Chondrocyte (in vitro differentiated cells): Measurements from ENCODE around the gene TRPM4. TPM values are rescaled to one million over a fixed set of nuclear protein-coding genes. Genes with fewer than 3 reads are reported as not detected.
"Not testable (repeated sequence)": the region's sequence is repeated elsewhere in the genome, so short reads cannot be mapped to it uniquely, and the experiment has no call there.

Experiments used
- DNase-seq: peaks from one replicate; pipeline ENCODE4 v3.0.0; 2021; ENCODE audit warnings: mixed read lengths, low spot score
- H3K27ac Mint-ChIP-seq: one replicate; pipeline ENCODE4 v1.8.0; 2021; ENCODE audit warnings: mild to moderate bottlenecking, moderate library complexity, mixed read lengths; ENCODE audit not compliant: unreplicated experiment
- H3K27me3 Mint-ChIP-seq: 2 replicates; pipeline ENCODE4 v1.8.0; 2021; ENCODE audit warnings: low read depth, mixed read lengths
- H3K36me3 Mint-ChIP-seq: 2 replicates; pipeline ENCODE4 v1.8.0; 2021; ENCODE audit warnings: low read depth, mixed read lengths
- H3K4me1 Mint-ChIP-seq: 2 replicates; pipeline ENCODE4 v1.8.0; 2021; ENCODE audit warnings: low read depth, mild to moderate bottlenecking, mixed read lengths
- H3K4me3 Mint-ChIP-seq: one replicate; pipeline ENCODE4 v1.8.0; 2021; ENCODE audit warnings: mild to moderate bottlenecking, moderate library complexity, mixed read lengths; ENCODE audit not compliant: unreplicated experiment
- H3K9me3 Mint-ChIP-seq: 2 replicates; pipeline ENCODE4 v1.8.0; 2021; ENCODE audit warnings: low read depth, mixed read lengths
- total RNA-seq: library from RNA; stranded (reverse); gene quantifications from 3 replicates; pipeline ENCODE4 v1.2.1, GENCODE V29; 2021
- TF ChIP-seq, protein P1 (sequence below): fragments of 200-600 bp; sonication (generic); IDR thresholded peaks from 2 replicates; pipeline ENCODE4 v1.5.0; 2021; ENCODE audit warnings: antibody characterized with exemption, mild to moderate bottlenecking, moderate library complexity

The TRPM4 gene
- total RNA-seq, 1 donor from 2014 or later, result 50.2 TPM

GRCh38 chr19:49125025-49125731 lies 32.4 kb upstream of the TRPM4 start:
- Mint-ChIP-seq H3K36me3 (no peaks in the 10 kb centered on the region), H3K9me3 (no peaks in the 10 kb centered on the region), H3K4me3 (no peak overlapping the region), H3K27me3 (no peaks in the 10 kb centered on the region), H3K4me1 (peaks cover 22% of the 10 kb centered on the region), H3K27ac (no peak overlapping the region)
- TF ChIP-seq, protein P1, sequence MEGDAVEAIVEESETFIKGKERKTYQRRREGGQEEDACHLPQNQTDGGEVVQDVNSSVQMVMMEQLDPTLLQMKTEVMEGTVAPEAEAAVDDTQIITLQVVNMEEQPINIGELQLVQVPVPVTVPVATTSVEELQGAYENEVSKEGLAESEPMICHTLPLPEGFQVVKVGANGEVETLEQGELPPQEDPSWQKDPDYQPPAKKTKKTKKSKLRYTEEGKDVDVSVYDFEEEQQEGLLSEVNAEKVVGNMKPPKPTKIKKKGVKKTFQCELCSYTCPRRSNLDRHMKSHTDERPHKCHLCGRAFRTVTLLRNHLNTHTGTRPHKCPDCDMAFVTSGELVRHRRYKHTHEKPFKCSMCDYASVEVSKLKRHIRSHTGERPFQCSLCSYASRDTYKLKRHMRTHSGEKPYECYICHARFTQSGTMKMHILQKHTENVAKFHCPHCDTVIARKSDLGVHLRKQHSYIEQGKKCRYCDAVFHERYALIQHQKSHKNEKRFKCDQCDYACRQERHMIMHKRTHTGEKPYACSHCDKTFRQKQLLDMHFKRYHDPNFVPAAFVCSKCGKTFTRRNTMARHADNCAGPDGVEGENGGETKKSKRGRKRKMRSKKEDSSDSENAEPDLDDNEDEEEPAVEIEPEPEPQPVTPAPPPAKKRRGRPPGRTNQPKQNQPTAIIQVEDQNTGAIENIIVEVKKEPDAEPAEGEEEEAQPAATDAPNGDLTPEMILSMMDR, result no peak
- no peak for DNase-seq

- H3K4me1 Mint-ChIP-seq, result peaks cover 19% of the 10 kb centered on the region
- TF ChIP-seq, protein P1, result no peak
- H3K9me3 Mint-ChIP-seq, result no peaks in the 10 kb centered on the region
- DNase-seq, result no peak
- no peaks in the 10 kb centered on the region for H3K36me3 Mint-ChIP-seq
- no peak overlapping the region for H3K4me3 Mint-ChIP-seq
- H3K27me3 Mint-ChIP-seq, result no peaks in the 10 kb centered on the region
- no peak overlapping the region for H3K27ac Mint-ChIP-seq
Measured at GRCh38 chr19:49126575-49126974, 31.0 kb upstream of the TRPM4 start.

DNA sequence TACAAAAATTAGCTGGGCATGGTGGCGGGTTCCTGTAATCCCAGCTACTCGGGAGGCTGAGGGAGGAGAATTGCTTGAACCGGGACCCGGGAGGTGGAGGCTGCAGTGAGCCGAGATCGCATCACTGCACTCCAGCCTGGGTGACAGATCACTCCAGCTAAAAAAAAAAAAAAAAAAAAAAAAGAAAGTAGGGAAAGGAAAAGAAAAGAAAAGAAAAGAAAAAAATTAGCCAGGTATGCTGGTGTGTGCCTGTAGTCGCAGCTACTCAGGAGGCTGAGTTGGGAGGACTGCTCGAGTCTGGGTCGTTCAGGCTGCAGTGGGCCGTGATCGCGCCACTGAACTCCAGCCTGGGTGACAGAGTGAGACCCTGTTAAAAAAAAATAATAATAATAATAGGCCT lies 30.4 kb upstream of the TRPM4 start:
- not testable (repeated sequence) for H3K4me3 Mint-ChIP-seq, H3K27me3 Mint-ChIP-seq, H3K27ac Mint-ChIP-seq, H3K36me3 Mint-ChIP-seq, DNase-seq, H3K9me3 Mint-ChIP-seq
- H3K4me1 Mint-ChIP-seq, result peaks cover 19% of the 10 kb centered on the region

DNA sequence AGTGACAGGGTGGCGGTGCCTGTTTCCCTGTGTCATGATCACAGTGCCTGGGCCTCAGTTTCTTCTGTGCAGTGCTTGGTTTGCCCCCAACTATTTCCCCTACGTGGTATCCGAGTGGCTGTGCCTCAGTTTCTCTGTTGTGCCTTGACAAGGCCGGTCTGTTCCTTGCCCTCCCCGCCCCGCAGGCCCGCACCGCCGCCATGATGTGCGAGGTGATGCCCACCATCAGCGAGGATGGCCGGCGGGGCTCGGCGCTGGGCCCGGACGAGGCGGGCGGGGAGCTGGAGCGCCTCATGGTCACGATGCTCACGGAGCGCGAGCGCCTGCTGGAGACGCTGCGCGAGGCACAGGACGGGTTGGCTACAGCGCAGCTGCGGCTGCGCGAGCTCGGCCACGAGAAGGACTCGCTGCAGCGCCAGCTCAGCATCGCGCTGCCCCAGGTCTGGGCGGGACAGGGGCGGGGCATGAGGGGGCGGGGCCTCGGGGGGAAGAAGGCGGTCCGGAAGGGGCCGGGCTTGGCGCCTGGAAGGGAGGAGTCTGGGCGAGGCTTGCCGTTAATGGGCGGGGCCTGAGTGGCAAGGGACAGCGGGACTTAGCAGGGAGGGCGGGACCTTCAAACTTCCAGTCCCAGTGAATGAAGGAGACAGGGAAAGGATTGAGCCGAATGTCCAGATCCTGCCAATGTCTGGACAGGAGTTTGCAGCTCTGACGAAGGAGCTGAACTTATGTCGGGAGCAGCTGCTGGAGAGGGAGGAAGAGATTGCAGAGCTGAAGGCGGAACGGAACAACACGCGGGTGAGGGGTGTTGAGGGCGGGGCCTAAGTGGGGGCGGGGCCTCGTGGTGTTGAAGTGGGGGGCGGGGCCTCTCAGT lies 29.7 kb upstream of the TRPM4 start:
- Mint-ChIP-seq H3K27ac (peak overlapping the region; percentile 97), H3K4me1 (peaks cover 19% of the 10 kb centered on the region), H3K27me3 (no peaks in the 10 kb centered on the region), H3K9me3 (no peaks in the 10 kb centered on the region), H3K4me3 (peak overlapping the region; percentile 81), H3K36me3 (no peaks in the 10 kb centered on the region)
- DNase-seq, result no peak
- TF ChIP-seq, protein P1, result peak; percentile 41

- DNase-seq, result no peak
- peak overlapping the region; percentile 81 for H3K4me3 Mint-ChIP-seq
- no peaks in the 10 kb centered on the region for H3K27me3 Mint-ChIP-seq
- H3K4me1 Mint-ChIP-seq, result peaks cover 19% of the 10 kb centered on the region
- H3K27ac Mint-ChIP-seq, result peak overlapping the region; percentile 97
- no peaks in the 10 kb centered on the region for H3K9me3 Mint-ChIP-seq
- TF ChIP-seq, protein P1, result no peak
- no peaks in the 10 kb centered on the region for H3K36me3 Mint-ChIP-seq
Measured at GRCh38 chr19:49128545-49129237, 28.9 kb upstream of the TRPM4 start.
